T47D (cell line): Measurements from ENCODE around the gene PIM3.

ENCODE experiments used
- DNase-seq, 2 experiments: peaks; one replicate each; pipeline versions ENCODE4 v3.0.0 to v3.0.0-alpha.2; 2011 to 2012; ENCODE audit warnings: low read depth in 1 of 2, low spot score in 1 of 2
- JUND ChIP-seq: IDR thresholded peaks from 2 replicates; pipeline ENCODE4 v1.6.1; 2012; ENCODE audit warnings: low read depth
- in situ Hi-C: cut with HindIII; loops from 2 replicates; pipeline ENCODE4 v1.10.0; 2016; ENCODE audit warnings: low sequenced_read_pairs, low pct_unique_long_range_greater_than_20kb

PIM3 gene

DNA sequence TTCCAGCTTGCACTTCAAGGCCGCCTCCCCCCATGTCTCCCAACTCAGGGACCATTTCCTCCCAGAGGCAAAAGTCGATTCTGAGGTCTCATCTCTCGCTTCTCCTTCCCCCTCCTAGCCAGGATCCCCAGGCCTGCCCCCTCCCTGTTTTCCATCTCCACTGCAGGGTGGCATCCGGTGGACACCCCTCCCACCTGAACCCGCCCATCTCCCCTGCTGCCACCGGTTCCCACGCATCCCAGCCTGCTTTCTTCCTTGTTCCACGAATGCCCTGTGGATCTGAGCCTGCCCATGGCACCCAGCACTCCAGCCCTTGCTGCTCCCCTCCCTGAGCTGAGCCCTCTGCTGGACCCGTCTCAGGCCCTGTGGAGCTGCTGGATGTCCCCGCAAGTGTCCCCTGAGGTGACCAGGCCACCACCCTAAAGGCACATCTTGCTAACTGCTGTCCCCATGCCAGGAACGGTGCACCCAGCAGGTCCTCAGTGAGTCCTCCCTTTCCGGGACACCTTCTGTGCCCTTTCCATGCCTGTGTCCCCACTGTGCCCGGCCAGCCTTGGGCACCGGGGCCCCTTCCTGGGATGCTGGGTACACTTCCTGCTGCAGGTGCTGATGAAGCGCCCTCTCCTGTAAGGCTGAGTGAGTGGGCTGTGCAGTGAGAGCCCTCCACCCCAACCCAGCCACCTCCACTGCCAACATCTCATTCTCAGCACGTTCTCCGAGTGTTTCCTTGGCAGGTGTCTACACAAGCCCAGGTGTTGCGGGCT, 51.1 kb downstream of the PIM3 start:
- no peak for TF ChIP-seq JUND
- DNase-seq, result no peak
- in situ Hi-C loops, result no loop called here

GRCh38 chr22:50012211-50013181, 51.9 kb downstream of the PIM3 start, which contains the start of gene IL17REL:
TSS of gene IL17REL (minus strand) at chr22:50012765. CDS start at chr22:50012646, 119 bp downstream.
- in situ Hi-C loops, result no loop called here

More at GRCh38 chr22:50012211-50013181, 51.9 kb downstream of the PIM3 start, which contains the start of gene IL17REL:
- DNase-seq, result no peak
- no peak for TF ChIP-seq JUND
